Measurements from ENCODE around the gene SHROOM4.

DNA sequence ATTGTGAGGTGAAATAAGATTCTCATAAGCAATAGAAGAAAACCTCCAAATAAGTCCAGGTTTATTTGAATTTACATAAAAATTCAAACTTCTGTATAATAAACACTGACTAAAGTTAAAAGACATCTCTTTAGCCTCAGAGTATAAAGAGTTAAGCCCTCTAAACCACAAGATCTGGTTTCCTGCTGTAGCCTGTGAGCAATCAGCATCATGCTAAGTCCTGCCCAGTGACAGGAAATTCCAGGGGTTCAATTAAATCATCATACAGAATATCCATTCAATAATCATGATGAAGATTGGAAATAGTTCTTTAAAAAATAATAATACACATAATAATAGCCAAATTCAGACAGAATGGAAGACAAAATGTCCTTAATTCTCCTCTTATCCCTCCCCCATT, 204.2 kb downstream of the SHROOM4 start:
- TF ChIP-seq CTCF (IDR thresholded peaks at IDR 0.05; ENCODE audit: insufficient read depth, low read depth, low read length) (no peak), EZH2 (IDR thresholded peaks at IDR 0.05; ENCODE audit: insufficient read depth, low read length) (no peak)

Measured in astrocyte (in vitro differentiated cells and primary cell).